Measurements from ENCODE around the gene RPL29.

RPL29 gene

DNA sequence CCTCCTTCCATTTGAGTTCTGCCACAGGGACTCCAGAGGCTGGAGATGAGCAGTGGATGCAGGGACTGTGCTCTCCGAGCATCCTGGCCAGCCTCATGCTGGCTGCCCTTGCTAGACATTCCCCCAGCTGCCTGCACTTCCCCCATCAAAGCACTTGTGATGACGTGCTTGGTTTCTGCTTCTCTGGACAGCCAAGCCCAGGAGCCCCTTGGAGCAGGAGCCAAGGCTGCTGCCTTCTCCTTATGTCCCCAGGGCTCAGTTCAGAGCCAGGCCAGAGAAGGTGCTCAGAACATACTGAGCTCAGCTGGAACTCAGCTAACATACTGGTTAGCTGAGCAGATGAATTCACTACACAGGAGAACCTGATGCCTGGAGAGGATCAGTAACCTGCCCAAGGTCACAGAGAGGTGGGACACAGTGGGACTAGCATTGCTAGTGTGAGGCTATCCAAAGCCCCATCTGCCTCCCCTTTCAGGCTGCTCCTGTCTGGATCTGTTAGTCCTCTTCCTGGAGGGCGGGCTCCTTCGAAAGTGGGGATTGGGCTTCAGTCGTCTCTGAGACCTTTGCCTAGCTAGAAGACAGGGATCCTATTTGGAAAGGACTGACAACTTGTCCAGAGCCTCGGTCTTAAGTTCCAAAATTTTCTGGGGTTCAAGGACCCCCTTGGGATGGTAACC lies 32.7 kb downstream of the RPL29 start:
- no peak for DNase-seq (ENCODE audit: low read depth)

DNA sequence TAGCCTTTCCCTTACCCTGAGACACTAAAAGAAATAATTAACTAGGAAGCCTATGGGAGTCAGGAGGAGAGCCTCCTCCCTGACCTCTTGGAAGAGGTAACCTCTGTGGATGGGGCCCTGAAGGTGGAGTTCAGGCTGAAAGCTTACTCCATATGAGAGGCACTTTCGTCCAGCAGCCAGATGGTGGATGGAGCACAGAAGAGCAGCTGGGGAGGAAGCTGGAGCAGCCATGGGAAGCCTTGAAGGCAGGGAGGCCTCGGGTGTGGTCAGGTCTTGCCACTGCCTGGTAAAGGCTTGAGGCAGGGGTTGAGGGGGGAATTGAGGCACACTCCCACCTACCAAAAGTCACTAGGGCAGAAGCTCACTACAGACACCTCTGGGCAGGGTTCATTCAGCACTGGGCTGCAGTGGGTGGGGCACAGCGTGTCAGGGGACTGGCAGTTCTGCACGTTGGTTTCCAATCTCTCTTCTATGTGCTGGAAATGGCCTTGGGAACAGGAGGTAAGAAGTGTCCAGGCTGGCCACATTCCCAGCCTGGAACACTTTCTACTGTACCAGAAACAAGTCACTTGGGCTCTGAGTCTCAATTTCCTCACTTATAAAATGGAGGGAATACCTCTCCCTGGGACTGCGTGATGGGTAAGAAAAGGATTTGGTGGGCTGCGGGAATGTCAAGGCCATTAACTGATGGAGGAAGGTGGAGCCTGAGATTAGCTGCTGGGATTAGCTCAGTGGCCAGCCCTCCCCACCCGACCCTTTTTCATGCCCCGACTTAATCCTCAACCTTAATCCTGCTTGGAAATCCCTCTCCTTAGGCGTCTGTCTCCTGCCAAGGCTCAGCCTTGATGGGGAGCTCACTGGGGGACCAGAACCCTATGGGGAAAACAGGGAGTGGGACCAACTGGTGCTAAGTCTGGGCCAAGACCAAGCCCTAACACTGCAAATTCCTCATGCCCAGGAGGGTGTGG lies 33.8 kb downstream of the RPL29 start:
- no peak for DNase-seq (ENCODE audit: low read depth)

DNA sequence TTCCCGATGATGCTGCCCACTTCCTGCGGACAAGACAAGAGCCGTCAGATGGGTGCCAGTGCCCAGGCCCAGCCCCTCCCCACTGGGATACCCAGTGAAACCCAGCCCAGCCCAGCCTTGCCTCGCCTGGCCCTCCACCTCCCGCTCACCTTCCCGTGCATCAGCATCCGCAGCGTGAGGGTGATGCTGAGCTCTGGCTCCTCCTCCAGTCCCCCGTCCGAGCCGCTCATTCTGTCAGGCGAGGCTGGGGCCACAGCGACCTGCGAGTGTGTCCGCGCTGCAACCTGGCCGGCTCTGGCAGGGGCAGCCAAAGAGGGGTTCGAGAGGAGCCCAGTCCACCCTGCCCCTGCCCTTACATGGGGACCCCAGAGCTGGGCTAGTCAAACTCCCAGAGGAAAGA lies 34.7 kb downstream of the RPL29 start:
- no peak for DNase-seq (ENCODE audit: low read depth)

DNA sequence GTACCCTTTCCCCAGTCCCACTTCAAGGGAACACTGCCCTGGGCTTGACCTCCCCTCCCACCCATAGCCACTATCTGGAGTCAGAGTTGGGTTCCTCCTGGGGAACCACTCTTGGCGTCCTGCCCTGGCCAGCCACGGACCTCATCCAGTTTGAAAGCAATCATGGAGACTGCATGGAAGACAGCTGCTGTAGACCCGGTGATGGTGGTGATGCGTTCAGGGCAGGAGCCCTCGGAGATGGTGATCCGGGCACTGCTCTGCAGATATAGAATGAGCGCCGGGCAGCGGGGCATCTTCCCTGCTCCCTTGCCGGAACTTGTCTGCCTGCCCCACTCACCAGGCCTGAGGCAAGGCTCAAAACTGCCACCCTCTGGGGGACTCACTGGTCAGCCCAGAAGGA lies 35.3 kb downstream of the RPL29 start:
- DNase-seq (ENCODE audit: low read depth): no peak

DNA sequence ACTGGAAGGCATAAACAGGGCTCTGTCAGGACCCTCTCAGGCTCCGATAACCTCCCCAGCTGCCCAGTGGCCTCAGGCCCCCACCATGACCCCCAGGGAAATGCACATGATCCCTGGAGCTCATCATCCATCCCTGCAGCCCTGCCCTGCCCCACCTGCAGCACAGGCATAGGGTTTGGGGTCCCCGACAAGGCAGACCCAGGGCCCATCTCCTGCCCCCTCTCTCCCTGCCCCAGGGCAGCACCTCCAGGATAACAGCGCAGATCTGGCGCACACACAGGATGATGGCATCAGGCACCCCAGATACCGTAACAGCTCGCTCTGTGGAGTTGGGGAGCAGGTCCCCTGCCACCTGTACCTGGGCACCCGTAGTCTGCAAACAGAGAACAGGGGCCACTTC lies 36.0 kb downstream of the RPL29 start:
- DNase-seq (ENCODE audit: low read depth): no peak

DNA sequence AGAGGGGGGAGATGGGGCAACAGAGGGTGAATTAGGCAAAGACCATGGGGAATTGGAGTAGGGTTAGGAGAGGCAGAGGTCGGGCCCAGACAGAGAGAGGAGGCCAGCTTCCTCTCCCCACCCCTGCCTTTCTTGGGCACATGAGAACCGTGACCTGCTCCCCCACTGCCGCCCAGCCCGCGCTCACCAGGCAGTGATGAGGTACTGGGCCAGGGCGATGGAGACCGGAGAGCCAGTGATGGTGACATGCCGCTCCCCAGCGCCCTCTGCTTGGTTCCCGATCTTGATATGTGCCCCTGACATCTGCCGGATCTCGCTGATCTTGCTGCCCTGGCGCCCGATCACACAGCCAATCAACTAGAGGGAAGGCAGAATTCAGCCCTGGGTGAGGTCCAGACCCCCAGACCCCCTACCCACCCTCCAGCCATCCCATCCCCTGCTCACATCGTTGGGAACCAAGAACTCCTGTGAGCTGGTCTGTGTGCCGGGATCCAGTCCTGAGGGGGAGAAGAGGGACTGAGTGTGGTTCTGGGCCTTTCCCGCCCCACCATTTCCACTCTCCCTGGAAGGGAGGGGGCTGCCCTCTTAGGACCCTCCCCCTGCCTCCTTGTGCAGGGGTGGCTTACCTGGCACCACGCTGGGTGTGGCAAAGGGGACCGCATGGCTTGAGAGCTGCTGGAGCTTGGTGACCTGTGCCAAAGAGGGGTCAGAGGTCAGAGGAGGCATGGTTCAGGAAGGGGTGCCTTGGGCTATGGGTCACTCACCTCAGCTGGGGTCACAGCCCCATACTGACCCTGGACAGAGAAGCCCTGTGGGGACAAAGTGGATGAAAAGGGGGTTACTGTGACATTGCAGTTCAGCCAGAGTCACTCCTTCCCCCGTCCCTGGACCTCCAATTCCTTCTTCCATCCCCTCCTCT lies 36.8 kb downstream of the RPL29 start:
- DNase-seq (ENCODE audit: low read depth): no peak

DNA sequence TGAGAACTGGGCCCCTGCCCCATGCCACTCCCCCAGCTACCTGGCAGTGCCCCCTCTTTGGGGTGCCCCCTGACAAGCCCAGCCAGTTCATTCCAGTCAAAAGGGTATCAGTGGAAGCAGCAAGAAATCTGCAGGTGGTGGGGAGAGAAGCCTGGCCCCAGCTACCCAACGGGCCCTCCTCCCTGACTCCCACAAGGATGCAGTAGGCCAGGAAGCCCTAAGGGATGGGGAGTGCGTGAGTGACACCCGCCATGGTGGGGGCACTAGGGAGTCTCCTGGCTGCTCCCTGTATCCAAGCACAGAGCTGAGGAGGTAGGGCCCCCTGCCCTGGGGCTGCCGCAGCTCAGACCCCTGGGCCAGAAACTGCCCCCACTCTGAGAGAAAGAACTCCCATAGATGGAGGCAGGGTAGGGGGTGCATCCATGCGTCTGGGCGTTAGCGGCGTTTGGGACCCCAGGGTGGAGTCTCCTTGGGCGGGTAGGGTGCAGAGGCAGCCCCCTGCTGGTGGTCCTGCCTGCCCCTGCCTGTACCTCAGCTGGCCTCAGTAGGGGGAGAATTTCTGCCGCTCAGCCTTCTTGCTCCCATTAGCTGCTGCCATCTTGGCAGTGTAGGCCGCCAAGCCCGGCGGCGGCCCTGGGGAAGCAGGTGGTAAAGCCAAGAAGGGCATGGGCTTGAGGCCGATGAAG lies 38.0 kb downstream of the RPL29 start:
- DNase-seq (ENCODE audit: low read depth): no peak

DNA sequence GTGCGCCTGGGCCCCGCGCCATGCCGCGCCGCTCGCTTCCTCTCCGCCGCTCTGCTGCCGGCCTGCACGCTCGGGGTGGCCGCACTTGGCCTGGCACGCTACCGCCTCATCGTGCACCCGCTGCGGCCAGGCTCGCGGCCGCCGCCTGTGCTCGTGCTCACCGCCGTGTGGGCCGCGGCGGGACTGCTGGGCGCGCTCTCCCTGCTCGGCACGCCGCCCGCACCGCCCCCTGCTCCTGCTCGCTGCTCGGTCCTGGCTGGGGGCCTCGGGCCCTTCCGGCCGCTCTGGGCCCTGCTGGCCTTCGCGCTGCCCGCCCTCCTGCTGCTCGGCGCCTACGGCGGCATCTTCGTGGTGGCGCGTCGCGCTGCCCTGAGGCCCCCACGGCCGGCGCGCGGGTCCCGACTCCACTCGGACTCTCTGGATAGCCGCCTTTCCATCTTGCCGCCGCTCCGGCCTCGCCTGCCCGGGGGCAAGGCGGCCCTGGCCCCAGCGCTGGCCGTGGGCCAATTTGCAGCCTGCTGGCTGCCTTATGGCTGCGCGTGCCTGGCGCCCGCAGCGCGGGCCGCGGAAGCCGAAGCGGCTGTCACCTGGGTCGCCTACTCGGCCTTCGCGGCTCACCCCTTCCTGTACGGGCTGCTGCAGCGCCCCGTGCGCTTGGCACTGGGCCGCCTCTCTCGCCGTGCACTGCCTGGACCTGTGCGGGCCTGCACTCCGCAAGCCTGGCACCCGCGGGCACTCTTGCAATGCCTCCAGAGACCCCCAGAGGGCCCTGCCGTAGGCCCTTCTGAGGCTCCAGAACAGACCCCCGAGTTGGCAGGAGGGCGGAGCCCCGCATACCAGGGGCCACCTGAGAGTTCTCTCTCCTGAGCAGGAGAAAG lies 39.6 kb downstream of the RPL29 start:
- no peak for DNase-seq (ENCODE audit: low read depth)

DNA sequence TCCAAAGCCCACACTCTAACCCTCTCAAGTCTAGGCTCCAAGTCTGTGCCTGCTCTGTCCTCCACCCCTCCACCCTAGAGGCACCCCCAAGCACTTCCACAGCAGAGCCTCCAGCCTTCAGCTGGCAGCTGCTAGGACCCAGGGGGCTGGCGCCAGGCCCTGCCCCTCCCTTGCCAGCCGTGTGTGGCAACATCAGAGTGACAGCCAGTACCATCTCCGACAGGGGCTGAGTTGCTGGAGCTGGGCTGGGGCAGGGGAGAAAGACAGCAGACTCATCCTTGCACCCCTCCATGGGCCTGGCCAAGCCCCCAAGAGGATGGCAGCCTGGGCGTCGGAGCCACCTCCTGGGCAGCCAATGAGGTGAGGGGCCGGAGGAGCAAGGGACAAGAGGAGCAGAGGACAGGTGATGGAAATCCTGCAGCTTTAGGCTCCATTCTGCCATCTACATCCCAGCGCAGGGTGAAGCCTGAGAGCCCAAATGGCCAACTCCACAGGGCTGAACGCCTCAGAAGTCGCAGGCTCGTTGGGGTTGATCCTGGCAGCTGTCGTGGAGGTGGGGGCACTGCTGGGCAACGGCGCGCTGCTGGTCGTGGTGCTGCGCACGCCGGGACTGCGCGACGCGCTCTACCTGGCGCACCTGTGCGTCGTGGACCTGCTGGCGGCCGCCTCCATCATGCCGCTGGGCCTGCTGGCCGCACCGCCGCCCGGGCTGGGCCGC lies 40.4 kb downstream of the RPL29 start, which contains the start of gene GPR62:
TSS of gene GPR62 (plus strand) at position 207 of the 718 bp plus-strand sequence. CDS start at position 479, 272 bp downstream.
- DNase-seq (ENCODE audit: low read depth): no peak

DNA sequence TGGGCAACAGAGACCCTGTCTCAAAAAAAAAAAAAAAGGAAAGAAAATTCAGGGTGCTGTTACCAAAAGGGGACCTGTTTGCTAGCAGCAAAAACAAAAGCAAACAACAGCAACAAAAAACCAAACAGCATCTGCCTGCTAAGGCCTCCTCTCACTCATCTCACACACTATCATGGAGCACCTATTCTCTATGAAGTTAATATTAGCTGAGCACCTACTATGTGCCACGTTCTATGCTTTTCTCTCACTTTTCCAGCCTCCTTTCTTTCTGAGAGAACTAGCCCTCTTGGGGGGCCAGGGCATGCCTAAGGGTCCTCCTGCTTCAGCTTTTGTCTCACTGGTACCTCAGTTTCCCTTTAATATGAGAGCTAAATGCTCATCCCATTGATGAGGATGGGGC lies 41.0 kb downstream of the RPL29 start:
- no peak for DNase-seq (ENCODE audit: low read depth)

DNA sequence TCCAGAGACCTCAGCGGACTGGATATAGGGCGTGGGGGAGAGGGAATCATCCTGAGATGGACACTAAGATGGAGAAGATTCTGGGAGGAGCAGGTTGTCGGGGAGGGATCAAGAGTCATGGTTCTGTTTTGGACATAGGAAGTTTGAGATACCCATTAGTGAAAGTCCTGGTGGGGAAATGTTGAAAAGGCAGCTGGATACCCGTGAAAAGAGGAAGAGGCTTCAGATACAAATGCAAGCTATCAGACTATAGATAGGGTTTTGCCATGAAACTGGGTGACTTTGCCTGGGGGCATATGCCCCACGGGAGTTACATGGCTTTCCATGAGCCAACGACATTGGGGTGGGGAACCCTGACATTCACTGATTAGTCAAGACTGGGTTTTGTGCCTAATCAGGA lies 41.6 kb downstream of the RPL29 start:
- no peak for DNase-seq (ENCODE audit: low read depth)

DNA sequence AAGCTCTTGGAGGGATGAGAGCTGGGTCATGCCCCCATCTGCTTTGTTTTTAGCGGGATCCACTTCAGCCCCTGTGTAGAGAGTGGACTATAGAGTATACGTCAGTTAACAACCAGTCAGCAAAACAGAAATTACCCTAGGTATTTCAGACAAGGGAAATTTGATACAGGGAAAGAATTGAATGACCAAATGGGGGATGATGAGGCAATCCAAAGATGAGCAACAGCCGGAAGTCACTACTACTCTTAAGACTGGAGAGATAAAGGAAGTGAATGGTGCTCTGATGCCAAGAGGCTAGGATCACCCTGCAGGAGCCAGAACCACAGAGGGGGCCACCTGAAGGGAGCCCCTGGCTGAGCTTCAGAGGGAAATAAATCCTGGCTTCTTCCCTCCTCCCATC lies 42.2 kb downstream of the RPL29 start:
- peak; percentile 33 for DNase-seq (ENCODE audit: low read depth)

DNA sequence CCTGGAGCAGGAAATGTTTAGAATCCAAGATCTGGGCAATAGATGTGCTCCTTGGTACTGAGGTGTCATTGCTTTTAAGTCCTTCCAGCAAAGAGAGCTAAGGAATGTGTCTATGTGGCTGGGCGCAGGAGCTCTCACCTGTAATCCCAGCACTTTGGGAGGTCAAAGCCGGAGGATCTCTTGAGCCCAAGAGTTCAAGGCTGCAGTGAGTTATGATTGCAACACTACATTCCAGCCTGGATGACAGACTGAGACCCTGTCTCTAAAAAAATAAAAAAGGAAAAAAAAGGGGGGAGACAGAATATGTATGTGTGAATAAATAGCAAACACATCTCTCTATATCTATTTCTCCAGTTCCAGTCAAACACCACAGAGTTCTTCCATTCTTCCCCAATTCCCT lies 44.8 kb downstream of the RPL29 start:
- DNase-seq (ENCODE audit: low read depth): no peak

DNA sequence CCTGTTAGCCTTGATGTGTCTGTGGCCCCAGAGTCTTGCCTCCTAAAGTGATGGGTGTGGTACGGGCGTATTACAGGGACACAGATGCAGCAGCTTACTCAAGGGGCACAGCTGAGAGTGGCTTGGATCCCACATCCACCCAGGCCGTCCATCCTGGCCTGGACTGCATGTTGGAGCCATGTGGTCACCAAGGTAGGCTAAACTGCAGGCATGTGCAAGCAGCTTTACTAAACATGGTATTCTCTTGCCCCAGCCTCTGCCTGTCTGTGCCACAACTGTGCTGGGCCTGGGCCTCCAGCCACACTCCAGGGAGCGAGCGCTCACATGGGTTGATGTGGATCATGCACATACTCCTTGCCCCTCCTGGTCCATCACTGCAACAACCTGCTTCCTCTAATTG lies 46.6 kb downstream of the RPL29 start:
- DNase-seq (ENCODE audit: low read depth): no peak

DNA sequence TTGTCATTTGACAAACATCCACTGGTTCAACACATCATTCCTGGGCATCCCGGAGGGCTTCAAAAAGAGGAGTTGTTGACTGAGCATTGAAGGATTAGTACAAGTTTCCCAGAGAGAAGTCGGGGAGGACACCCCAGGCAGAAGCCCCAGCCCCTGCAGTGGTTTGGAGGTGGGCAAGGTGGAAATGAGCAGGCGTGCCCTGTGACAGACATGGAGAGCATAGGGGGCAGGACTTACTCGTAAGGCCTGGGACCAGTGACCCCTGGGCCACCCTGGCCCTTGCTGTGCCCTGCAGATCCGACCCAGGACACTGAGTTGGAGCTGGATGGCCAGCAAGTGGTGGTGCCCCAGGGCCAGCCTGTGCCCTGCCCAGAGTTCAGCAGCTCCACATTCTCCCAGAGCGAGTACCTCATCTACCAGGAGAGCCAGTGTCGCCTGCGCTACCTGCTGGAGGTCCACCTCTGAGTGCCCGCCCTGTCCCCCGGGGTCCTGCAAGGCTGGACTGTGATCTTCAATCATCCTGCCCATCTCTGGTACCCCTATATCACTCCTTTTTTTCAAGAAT lies 47.6 kb downstream of the RPL29 start:
- DNase-seq (ENCODE audit: low read depth): no peak

DNA sequence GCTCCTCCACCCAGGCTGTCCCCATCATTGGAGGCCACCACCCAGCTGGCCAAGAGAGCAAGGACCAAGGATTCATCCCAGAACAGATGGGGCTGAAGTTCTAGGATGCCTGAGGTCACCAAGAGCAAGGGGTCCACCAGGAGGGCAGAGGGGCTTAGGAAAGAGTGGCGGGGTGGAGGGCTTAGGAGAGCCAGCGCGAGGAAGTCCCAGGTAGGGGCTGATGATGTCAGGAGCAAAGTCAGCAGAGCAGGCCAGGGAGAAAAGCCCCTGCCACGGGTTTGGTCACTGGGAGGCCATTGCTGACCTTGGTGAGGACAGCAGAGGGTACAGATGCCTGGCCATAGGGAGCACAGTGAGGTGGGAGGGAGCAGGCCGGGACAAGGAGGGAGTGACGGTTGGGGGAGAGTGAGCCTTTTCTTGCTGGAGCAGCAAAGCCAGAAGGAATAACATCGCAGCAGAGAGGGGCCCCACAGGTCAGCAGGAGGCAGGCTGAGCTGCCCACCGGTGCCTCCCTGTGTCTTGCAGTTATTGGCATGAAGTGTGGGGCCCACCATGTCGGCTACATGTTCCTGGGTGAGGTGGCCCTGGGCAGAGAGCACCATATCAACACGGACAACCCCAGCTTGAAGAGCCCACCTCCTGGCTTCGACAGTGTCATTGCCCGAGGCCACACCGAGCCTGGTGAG lies 48.3 kb downstream of the RPL29 start:
- DNase-seq (ENCODE audit: low read depth): no peak

DNA sequence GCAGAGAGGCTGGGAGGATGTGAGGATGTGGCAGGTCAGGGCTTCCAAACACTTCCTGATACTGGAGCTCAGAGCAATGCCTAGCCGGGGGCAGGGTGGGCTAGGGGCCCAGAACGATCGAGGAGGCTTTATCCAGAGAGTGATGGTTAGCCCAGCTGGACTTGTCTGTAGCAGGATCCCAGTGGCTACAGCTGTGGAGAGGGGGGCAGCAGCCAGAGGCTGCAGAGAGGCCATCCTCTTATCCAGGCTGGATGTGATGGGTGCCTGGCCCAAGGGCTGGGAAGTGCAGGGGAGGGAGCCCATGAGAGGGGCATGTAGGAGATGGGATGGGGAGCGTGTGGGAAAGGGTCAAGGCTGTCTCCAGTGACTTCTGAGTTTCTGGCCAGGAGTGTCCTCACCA lies 48.9 kb downstream of the RPL29 start:
- no peak for DNase-seq (ENCODE audit: low read depth)

DNA sequence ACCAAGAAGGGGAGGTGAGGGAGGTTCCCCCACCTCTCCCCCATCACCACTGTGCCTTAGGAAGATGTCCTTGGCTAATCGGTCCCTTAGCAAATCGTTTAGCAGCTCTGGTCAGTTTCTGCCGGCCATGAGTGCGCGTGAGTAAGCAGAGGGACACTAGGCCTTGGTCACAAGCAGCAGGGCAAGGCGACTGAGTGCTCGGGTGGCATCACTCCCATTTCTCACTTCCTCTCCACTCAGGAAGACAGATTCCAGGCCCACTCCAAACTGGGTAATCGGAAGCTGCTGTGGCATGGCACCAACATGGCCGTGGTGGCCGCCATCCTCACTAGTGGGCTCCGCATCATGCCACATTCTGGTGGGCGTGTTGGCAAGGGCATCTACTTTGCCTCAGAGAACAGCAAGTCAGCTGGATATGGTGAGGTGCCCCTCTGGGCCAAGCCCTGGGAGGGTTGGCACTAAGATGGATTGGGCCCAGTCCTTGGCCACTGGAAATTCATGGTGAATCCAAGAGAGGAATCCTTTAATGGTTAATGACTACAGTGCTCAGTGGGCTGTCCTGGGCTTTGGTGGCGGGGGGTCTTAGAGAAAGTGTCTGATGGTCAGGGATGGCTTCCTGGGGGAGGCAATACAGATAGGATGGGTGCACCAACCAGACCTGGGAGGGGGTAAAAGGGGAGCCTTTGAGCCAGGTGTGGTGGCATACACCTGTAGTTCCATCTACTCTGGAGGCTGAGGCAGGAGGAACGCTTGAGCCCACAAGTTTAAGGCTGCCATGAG lies 49.6 kb downstream of the RPL29 start:
- no peak for DNase-seq (ENCODE audit: low read depth)
